ENCODE measurements around the gene ZNF827. TPM values are rescaled to one million over a fixed set of nuclear protein-coding genes. Genes with fewer than 3 reads are reported as not detected.
A peak's percentile ranks its signal among the peaks of the same experiment; 100 is the strongest.

ZNF827 gene
- 10 to 100 TPM in 1 of 4 donors, 1 to 10 TPM in 3; 5.2 to 11.0 (median 6.4) TPM for total RNA-seq

- Histone ChIP-seq H3K36me3 (no peaks in the 10 kb centered on the region), H3K27ac (peak within 1 kb of the TSS; percentile 91 to 96 (median 94)), H3K4me1 (peaks cover 5 to 32% (median 10%) of the 10 kb centered on the region in 3 donors), H3K9me3 (no peaks in the 10 kb centered on the region), H3K4me3 (peak within 1 kb of the TSS; percentile 66 to 95 (median 78)), H3K27me3 (no peaks in the 10 kb centered on the region)
- WGBS, 2 donors: 1 to 5% methylated on average over 25 to 31 of the region's 34 CpGs
- DNase-seq: peak; percentile 45
- peak in 1 of 6 experiments; percentile 39 for TF ChIP-seq CTCF (IDR thresholded peaks at IDR 0.05)
- peak in 1 of 4 donors; percentile 32 for TF ChIP-seq POLR2A (IDR thresholded peaks at IDR 0.05)
- intact Hi-C loops (cut with DNase I): no loop called here
These were observed at the start of gene ZNF827 for GRCh38 chr4:145938618-145939440. Gene ZNF827 (minus strand): TSS chr4:145938823. CDS start chr4:145938407, 416 bp downstream.

GRCh38 chr4:145984563-145984962 lies 45.9 kb upstream of the ZNF827 start:
- intact Hi-C loops (cut with DNase I): no loop called here
- no peak for DNase-seq

GRCh38 chr4:145982791-145983190 lies 44.2 kb upstream of the ZNF827 start:
- no peak for DNase-seq
- Histone ChIP-seq H3K4me3 (no peak overlapping the region), H3K9me3 (no peaks in the 10 kb centered on the region), H3K4me1 (no peaks in the 10 kb centered on the region), H3K27ac (no peak overlapping the region), H3K27me3 (no peaks in the 10 kb centered on the region), H3K36me3 (no peaks in the 10 kb centered on the region)
- WGBS, 2 donors: 77 to 85% methylated on average over 4 of the region's 4 CpGs
- intact Hi-C loops (cut with DNase I): no loop called here
- no peak for TF ChIP-seq CTCF (IDR thresholded peaks at IDR 0.05)
- TF ChIP-seq POLR2A (IDR thresholded peaks at IDR 0.05): no peak

More at GRCh38 chr4:145984563-145984962, 45.9 kb upstream of the ZNF827 start:
- Histone ChIP-seq H3K36me3 (no peaks in the 10 kb centered on the region), H3K27me3 (no peaks in the 10 kb centered on the region), H3K27ac (no peak overlapping the region), H3K9me3 (no peaks in the 10 kb centered on the region), H3K4me1 (no peaks in the 10 kb centered on the region), H3K4me3 (no peak overlapping the region)
- 73 to 86% methylated on average over 4 of the region's 4 CpGs for WGBS, 2 donors
- TF ChIP-seq CTCF (IDR thresholded peaks at IDR 0.05) (no peak), POLR2A (IDR thresholded peaks at IDR 0.05) (no peak)

- H3K4me1 ChIP-seq: no peaks in the 10 kb centered on the region
- intact Hi-C loops (cut with DNase I): no loop called here
- H3K36me3 ChIP-seq: no peaks in the 10 kb centered on the region
- WGBS, 2 donors: 62 to 83% methylated on average over 3 of the region's 3 CpGs
- H3K9me3 ChIP-seq: no peaks in the 10 kb centered on the region
- DNase-seq: no peak
- H3K27ac ChIP-seq: no peak overlapping the region
- H3K27me3 ChIP-seq: no peaks in the 10 kb centered on the region
- no peak overlapping the region for H3K4me3 ChIP-seq
- TF ChIP-seq POLR2A (IDR thresholded peaks at IDR 0.05): no peak
- TF ChIP-seq CTCF (IDR thresholded peaks at IDR 0.05): no peak
These were observed 40.5 kb upstream of the ZNF827 start for GRCh38 chr4:145979160-145979559.

GRCh38 chr4:145976680-145977079 lies 38.1 kb upstream of the ZNF827 start:
- no peaks in the 10 kb centered on the region for H3K4me1 ChIP-seq
- 78 to 80% methylated on average over 1 to 4 of the region's 4 CpGs for WGBS, 2 donors
- TF ChIP-seq POLR2A (IDR thresholded peaks at IDR 0.05) (no peak), CTCF (IDR thresholded peaks at IDR 0.05) (no peak)
- DNase-seq: no peak
- intact Hi-C loops (cut with DNase I): no loop called here
- no peaks in the 10 kb centered on the region for H3K36me3 ChIP-seq
- no peaks in the 10 kb centered on the region for H3K9me3 ChIP-seq
- H3K4me3 ChIP-seq: no peak overlapping the region
- H3K27me3 ChIP-seq: no peaks in the 10 kb centered on the region
- no peak overlapping the region for H3K27ac ChIP-seq
